Measurements from ENCODE around the gene SRRT. TPM values are rescaled to one million over a fixed set of nuclear protein-coding genes. Genes with fewer than 3 reads are reported as not detected.
A peak's percentile ranks its signal among the peaks of the same experiment; 100 is the strongest.

Gene SRRT
- total RNA-seq, 2 donors from 2014 or later = 33.4 to 49.6 TPM

DNA sequence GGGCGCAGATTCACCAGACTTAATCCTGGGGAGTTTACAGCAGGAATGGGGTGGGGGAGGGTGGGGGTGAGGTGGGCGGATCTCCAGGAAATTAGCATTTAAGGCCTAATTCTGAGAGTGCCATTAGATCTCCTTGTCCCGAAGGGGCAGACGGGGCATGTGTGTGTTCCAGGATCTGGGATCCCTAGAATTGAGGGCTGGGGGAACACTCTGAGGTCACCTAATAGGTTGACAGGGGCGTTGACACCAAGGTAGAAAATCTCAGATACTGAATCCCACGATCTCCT lies 38.1 kb upstream of the SRRT start:
- Histone ChIP-seq H3K27ac (peak overlapping the region; percentile 76 to 82), H3K36me3 (no peaks in the 10 kb centered on the region), H3K27me3 (no peaks in the 10 kb centered on the region), H3K4me1 (peaks cover 0 to 16% of the 10 kb centered on the region in 2 donors), H3K9me3 (no peaks in the 10 kb centered on the region), H3K4me3 (peak overlapping the region; percentile 30 to 42)
- TF ChIP-seq, protein P1, sequence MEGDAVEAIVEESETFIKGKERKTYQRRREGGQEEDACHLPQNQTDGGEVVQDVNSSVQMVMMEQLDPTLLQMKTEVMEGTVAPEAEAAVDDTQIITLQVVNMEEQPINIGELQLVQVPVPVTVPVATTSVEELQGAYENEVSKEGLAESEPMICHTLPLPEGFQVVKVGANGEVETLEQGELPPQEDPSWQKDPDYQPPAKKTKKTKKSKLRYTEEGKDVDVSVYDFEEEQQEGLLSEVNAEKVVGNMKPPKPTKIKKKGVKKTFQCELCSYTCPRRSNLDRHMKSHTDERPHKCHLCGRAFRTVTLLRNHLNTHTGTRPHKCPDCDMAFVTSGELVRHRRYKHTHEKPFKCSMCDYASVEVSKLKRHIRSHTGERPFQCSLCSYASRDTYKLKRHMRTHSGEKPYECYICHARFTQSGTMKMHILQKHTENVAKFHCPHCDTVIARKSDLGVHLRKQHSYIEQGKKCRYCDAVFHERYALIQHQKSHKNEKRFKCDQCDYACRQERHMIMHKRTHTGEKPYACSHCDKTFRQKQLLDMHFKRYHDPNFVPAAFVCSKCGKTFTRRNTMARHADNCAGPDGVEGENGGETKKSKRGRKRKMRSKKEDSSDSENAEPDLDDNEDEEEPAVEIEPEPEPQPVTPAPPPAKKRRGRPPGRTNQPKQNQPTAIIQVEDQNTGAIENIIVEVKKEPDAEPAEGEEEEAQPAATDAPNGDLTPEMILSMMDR (IDR thresholded peaks at IDR 0.05) = no peak
- no peak for DNase-seq (ENCODE audit: low spot score)

DNA sequence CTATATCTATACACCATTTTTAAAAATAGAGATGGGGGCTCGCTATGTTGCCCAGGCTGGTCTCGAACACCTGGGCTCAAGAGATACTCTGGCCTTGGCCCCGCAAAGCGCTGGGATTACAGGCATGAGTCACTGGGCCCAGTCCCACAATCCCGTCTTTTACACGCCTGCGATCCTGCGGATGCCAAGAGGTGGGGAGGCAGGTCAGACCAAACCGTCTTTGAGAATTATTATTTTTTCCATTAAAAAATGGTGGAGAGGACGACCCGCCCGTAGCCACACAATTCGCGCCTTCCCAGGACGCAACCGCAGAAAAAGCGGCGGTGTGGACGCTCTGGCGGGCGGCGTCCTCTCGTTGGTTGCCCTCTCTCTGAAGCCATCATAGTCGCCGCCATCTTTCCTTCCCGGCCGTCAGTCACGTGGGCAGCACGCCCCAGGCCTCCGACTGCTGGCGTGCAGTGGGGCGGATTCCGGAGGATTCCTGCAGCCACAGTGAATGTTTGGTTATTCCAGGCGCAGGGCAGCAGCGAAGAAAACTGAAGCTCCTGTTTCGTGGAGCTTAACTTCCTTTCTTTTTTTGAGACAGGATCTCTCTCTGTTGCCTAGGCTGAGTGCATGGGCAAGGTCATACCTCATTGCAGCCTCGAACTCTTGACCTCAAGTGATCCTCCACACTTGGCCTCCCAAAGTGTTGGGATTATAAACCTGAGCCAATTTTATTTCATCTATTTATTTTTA lies 37.6 kb upstream of the SRRT start:
- Histone ChIP-seq H3K36me3 (no peaks in the 10 kb centered on the region), H3K4me1 (peaks cover 0 to 16% of the 10 kb centered on the region in 2 donors), H3K27me3 (no peaks in the 10 kb centered on the region), H3K4me3 (peak overlapping the region; percentile 30 to 42), H3K9me3 (no peaks in the 10 kb centered on the region), H3K27ac (peak overlapping the region; percentile 76 to 82)
- peak; percentile 93 for DNase-seq (ENCODE audit: low spot score)
- TF ChIP-seq, protein P1 (IDR thresholded peaks at IDR 0.05) = no peak

DNA sequence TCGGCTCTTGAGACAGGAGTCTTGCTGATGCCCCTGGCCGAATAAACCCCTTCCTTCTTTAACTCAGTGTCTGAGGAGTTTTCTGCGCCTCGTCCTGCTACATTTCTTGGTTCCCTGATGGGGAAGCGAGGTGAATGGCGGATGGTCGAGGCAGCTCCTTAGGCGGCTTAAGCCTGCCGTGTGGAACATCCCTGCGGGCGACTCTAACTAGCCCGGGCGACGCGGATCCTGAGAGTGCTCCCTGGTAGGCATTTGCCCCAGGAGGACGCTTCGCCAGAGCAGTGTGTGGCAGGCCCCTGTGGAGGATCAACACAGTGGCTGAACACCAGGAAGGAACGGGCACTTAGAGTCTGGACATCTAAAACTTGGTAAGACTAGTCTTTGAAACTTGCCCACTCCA lies 35.5 kb upstream of the SRRT start:
- H3K4me1 ChIP-seq = peaks cover 0 to 16% of the 10 kb centered on the region in 2 donors
- H3K4me3 ChIP-seq = no peak overlapping the region
- H3K9me3 ChIP-seq = no peaks in the 10 kb centered on the region
- H3K27me3 ChIP-seq = no peaks in the 10 kb centered on the region
- H3K27ac ChIP-seq = no peak overlapping the region
- TF ChIP-seq, protein P1 (IDR thresholded peaks at IDR 0.05) = no peak
- no peak for DNase-seq (ENCODE audit: low spot score)
- H3K36me3 ChIP-seq = no peaks in the 10 kb centered on the region

DNA sequence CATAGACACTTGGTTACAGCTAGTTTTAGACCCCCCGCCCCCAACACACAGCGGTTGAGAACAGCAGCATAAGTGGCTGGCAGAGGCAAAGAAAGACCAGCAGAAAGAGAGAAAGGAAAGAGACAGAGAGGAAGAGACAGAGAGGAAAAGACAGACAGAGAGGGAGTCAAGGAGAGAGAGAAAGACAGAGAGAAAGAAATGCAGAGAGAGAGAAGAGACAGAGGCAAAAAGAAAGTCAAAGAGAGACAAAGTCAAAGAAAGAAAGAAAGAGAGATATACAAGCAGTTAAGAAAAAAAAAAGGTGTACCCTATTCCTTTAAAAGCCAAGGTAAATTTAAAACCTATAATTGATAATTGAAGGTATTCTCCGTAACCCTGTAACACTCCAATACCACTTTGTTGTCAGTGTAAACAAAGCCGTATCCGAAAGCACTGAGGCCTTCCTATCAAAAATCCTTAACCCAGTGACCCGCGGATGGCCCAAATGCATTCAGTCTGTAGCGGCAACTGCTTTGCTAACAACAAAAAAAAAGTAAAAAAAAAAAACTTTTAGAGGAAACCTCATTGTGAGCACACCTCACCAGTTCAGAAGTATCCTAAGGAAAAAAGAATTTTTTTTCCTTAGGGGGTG lies 34.3 kb upstream of the SRRT start:
- no peak for DNase-seq (ENCODE audit: low spot score)
- no peaks in the 10 kb centered on the region for H3K36me3 ChIP-seq
- no peaks in the 10 kb centered on the region for H3K27me3 ChIP-seq
- TF ChIP-seq, protein P1 (IDR thresholded peaks at IDR 0.05) = no peak
- no peaks in the 10 kb centered on the region for H3K9me3 ChIP-seq
- H3K4me3 ChIP-seq = no peak overlapping the region
- H3K27ac ChIP-seq = no peak overlapping the region
- H3K4me1 ChIP-seq = peaks cover 0 to 15% of the 10 kb centered on the region in 2 donors

DNA sequence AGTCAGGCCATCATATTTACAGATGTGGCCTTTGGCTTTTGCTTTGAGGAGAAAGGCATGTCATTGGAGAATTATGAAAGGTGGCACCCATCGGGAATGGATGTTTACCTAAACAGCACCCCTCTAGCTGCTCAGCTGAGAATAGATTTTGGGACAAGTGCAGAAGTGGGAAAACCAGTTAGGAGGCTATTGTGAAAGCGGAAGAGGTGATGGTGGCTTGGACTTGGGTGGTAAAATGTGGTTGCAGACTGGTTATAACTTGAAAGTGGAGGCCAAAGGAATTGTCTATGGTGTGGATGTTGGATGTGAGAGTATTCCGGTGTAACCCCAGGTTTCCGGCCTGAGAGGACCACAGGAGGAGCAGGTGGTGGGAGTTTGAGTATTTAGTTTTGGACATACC lies 27.5 kb upstream of the SRRT start:
- Histone ChIP-seq H3K27ac (no peak overlapping the region), H3K27me3 (no peaks in the 10 kb centered on the region), H3K4me1 (peaks cover 0 to 7% of the 10 kb centered on the region in 2 donors), H3K9me3 (no peaks in the 10 kb centered on the region), H3K36me3 (no peaks in the 10 kb centered on the region), H3K4me3 (no peak overlapping the region)
- no peak for DNase-seq (ENCODE audit: low spot score)
- TF ChIP-seq, protein P1 (IDR thresholded peaks at IDR 0.05) = no peak

Measured in right atrium auricular region (tissue), 2 donors.